Esophagus squamous epithelium (tissue), 4 donors: ENCODE measurements around the gene ENOX1.

Source experiments
- CTCF ChIP-seq, 6 experiments: fragments of 450-650 bp in 4 of 6; fragments of 200-600 bp in 2 of 6; sonication (generic) in 2 of 6; IDR thresholded peaks; one replicate each; pipeline ENCODE4 v1.5.1; 2016 to 2019; ENCODE audit warnings: antibody characterized with exemption in 6 of 6, mild to moderate bottlenecking in 4 of 6, moderate library complexity in 4 of 6
- POLR2A ChIP-seq, 4 donors: fragments of 450-650 bp; IDR thresholded peaks; one replicate each; pipeline ENCODE4 v1.6.1; 2017; ENCODE audit warnings: antibody characterized with exemption in 4 of 4, mild to moderate bottlenecking in 4 of 4, moderate library complexity in 3 of 4

DNA sequence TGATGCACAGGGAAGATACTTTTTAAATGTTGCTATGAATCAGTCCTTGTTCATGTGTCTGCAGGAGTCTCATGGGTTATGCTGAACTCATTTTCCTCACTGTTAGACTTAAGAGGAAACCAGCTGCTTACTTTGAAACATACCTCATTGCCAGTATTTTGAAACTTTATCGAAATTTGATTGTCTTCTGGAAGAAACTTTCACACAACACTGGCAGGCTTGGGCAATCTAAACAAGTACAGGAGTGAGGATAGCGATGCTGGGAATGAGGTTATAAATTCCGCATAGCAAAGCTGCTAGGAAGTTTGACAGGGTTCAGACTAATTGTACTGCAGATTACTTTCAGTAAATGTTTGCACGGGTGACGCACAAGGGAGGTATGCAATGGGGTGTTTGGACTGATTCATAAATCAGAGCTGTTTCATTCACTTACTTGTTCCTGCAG lies 517.7 kb downstream of the ENOX1 start:
- TF ChIP-seq CTCF (IDR thresholded peaks at IDR 0.05) (no peak), POLR2A (IDR thresholded peaks at IDR 0.05) (no peak)
